ENCODE data around the gene ANKH.
"Not testable (repeated sequence)": the region's sequence is repeated elsewhere in the genome, so short reads cannot be mapped to it uniquely, and the experiment has no call there.

The ANKH gene

DNA sequence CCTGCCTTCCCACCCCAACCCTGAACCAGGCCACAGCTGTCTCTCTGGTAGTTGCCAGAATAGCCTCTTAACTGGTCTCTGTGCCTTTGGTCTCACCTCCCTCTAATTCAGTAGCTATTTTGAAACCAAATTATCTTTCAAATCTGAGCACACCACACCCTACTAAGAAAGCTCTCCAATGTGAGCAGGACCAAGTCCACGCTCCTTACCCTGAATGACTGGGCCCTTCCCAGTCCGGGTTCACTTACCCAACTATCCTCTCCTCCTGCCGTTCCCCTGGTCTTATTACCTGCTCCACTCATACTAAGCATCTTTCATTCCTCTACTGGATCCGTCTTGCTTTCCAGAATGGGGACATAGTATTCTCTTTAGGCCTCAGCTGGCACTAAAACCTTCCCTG is 16.8 kb downstream of the ANKH start:
- DNase-seq (ENCODE audit: low read depth in 2 of 2), result no peak

- no peak for DNase-seq (ENCODE audit: low read depth in 2 of 2)
Observed at GRCh38 chr5:14853685-14854084, 17.9 kb downstream of the ANKH start.

GRCh38 chr5:14852779-14853178 is 18.8 kb downstream of the ANKH start:
- DNase-seq (ENCODE audit: low read depth in 2 of 2), result no peak

GRCh38 chr5:14851999-14852526 is 19.5 kb downstream of the ANKH start:
- DNase-seq (ENCODE audit: low read depth in 2 of 2), result no peak

DNA sequence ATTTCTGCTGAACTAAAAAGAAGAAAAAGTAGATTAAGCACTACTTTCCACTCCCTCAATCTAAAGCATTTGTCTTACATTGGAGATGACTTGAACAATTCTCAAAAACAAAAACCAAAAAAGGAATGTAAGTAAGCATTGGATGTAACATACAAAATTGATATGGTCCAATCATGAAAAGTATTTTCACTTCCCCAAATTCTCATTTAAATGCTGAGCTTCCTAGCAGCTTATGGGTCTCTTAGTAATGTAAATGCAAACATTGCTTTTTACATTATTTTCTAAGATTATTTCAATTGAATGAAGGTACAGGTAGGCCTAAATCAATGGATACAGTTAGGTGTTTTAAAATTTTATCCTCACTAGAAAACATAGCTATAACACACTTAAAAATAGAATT is 20.0 kb downstream of the ANKH start:
- no peak for DNase-seq (ENCODE audit: low read depth in 2 of 2)

DNA sequence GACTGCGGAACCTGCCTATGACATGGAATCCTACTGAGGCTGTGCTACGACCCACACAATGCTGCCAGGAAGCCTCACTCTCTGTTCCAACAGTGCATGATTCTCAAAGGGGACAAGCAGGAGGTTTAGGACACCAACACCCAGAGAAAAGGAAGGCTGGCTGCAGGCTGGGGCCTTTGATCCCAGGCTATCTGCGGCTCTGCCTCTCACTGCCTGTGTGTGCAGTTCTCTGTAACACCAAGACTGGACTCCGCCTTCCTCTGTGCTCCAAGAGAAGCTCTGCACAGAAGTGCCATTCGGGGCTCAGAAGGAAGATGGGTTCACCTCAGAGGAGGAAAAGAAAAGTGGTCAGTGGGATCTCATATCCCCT is 20.5 kb downstream of the ANKH start:
- DNase-seq (ENCODE audit: low read depth in 2 of 2), result no peak

DNA sequence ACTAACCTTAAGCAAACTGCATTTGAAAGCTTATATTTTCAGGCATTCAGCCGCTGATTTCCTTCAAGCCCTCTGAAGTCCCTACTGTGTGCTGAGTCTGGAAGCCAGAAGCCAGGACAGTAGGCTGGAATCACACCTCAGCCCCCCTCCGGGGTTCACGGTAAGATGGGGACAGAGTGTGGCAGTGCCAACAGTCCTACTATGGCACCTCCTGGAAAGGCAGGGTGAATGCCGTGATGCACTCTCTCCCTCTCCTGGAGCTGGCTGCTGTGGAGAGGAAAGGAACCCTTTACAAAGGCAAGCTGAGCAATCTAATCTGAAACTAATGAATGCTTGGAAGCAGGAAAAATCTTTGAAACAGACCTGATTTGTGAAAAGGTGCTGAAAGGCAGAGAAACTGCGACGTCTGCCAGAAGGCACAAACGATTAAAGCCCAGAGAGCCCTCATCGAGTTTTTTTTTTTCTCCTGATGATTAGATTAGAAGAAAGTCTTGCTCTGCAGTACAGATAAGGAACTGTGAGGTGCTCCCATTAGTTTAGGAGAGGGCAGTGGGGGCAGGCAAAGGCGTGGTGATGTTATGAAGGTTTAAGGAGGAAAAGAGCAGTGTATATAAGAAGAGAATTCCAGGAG is 21.0 kb downstream of the ANKH start:
- DNase-seq (ENCODE audit: low read depth in 2 of 2), result no peak

- no peak for DNase-seq (ENCODE audit: low read depth in 2 of 2)
Observed at GRCh38 chr5:14849516-14850294, 21.9 kb downstream of the ANKH start.

DNA sequence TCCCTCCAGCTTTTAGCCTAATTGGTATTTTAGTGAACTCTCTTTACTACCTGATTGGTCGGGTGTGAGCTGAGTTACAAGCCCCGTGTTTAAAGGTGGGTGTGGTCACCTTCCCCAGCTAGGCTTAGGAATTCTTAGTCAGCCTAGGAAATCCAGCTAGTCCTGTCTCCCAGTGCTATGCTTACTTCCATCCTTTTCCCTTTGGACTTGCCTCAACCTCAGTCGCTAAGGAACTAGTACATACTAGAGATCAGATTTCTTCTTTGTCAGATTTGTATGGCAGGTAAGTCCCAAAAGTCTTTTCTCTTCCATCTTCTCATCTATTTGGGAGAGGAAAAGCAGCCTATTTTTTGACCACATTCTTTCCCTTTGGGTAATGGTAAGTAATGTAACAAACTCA is 22.6 kb downstream of the ANKH start:
- not testable (repeated sequence) for DNase-seq (ENCODE audit: low read depth in 2 of 2)

DNA sequence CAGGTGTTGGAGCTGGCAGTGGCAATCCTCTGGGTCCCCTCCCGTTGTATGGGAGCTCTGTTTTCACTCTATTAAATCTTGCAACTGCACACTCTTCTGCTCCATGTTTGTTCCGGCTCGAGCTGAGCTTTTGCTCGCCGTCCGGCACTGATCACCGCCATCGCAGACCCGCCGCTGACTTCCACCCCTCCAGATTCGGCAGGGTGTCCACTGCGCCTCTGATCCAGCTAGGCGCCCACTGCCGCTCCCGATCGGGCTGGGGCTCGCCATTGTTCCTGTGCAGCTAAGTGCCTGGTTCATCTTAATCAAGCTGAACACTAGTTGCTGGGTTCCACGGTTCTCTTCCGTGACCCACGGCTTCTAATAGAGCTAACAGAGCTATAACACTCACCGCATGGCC is 23.2 kb downstream of the ANKH start:
- DNase-seq (ENCODE audit: low read depth in 2 of 2), result no peak

DNA sequence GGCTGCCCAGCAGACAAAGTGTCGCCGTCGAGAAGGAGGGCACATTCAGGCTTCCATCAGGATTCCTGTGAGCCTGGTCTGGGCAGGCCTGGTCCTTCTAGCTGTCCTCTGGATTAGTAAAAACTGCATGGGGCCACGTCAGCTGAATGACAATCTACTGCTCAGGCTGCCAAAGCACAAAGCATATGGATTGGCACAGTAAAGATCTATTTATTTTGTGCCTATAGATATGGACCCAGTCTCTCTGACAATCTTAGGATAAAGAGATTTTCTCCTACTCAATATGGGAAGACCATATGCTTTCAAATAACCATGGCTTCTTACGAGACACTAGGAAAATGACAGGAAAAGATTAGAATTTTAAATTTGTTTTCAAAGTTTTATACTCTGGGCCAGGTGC is 24.1 kb downstream of the ANKH start:
- DNase-seq (ENCODE audit: low read depth in 2 of 2), result no peak

DNA sequence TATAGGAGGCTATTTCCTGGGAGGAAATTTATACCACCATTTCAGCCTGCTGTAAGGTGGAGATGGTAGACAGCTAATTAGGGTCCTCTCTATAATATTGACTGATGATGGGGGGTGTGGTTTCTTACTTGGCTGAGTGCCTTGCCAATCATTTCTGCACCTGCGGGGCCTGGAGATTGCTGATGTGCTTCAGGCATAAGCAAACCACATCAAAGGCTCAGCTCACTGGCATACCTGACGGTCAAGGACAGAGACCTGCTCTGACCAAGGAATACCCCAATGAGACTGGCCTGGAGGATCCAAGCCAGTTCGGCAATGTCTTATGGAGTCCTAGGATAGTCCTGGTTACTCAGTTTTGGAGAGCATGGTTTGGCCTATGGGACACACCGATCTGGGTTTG is 29.5 kb downstream of the ANKH start:
- no peak for DNase-seq (ENCODE audit: low read depth in 2 of 2)

- DNase-seq (ENCODE audit: low read depth in 2 of 2), result no peak
Observed at GRCh38 chr5:14840624-14841023, 31.0 kb downstream of the ANKH start.

- DNase-seq (ENCODE audit: low read depth in 2 of 2), result no peak
Observed at GRCh38 chr5:14838396-14839319, 32.9 kb downstream of the ANKH start.

- not testable (repeated sequence) for DNase-seq (ENCODE audit: low read depth in 2 of 2)
Observed at GRCh38 chr5:14837423-14838122, 34.0 kb downstream of the ANKH start.

DNA sequence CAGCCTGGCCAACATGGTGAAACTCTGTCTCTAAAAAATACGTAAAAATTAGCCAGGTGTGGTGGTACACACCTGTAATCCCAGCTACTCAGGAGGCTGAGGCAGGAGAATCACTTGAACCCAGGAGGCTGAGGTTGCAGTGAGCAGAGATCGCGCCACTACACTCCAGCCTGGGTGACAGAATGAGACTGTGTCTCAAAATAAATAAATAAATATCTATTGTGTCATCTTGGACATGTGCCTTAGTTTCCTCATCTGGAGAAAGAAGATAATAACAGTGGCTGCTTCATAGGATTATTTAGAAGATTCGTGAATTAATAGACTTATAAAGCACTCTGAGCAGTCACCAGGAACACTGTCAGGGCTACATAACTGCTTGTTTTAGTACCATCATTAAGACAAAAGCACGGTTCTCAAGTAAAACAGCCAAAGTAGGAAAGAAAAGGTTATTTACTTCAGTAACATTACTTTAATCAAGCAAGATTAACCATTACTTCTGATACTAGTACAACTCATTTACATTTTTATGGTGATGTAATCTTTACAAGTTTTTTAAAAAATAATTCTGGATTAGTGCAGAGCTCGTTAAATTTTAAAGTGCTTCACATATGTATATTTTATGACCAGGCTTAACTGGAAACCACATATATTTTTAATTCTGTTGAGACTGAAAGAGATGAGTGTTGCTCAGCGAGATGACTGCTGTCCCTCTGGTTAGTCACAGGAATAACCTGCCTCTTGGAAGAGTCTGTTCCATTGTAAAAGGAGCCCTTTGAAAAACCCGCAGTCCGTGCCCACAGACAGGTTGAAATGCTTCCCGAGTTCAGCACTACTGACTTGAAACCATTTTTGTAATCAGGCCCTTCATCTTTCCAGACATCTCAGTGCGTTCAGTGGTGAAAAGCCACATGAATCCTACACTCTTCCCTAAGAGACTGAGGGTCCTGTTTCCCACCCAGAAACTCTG is 36.7 kb downstream of the ANKH start:
- DNase-seq (ENCODE audit: low read depth in 2 of 2), result no peak

- DNase-seq (ENCODE audit: low read depth in 2 of 2), result no peak
Observed at GRCh38 chr5:14834062-14834461, 37.5 kb downstream of the ANKH start.

DNA sequence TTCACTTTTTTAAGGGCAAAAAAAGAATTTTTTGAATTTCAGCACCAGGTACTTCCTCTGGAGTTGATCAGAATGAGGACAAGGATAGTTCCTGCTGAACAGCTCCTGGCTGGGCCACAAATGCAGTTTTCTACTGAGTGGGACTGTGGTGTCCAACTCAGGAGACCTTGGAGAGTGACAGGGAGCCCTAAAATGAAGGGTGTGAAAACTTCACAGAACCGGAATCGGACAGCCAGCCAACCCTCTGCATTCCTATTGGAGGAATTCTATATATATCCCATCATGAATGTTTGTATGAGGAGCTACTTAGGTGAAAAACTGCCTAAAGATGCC is 40.6 kb downstream of the ANKH start:
- DNase-seq (ENCODE audit: low read depth in 2 of 2), result no peak

GRCh38 chr5:14830210-14831005 is 41.2 kb downstream of the ANKH start:
- DNase-seq (ENCODE audit: low read depth in 2 of 2), result no peak

DNA sequence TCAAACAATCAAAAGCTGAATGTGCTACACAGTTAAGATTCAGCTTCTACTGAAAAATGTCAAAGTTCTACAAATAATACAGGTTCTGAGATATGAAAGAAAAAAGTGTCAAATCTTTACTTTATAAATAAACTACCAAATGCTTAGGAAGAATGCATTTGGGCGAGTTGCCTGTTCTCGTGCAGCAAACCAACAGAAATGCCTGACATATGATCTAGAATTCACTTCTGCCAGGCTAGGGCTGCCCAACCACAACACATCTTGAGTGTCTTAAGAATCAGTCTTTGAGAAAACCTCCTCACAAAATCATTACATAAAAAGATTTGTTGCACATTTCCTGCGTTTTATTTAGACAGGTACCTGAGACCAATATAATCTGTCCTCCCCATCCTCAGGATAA is 42.2 kb downstream of the ANKH start:
- no peak for DNase-seq (ENCODE audit: low read depth in 2 of 2)

Measured in stimulated activated CD8-positive, alpha-beta memory T cell treated with anti-CD3 and anti-CD28 coated beads, Interleukin-2, amount 100 ng/mL, for 48 hours (primary cell).